ENCODE data around the gene CACNA1D. TPM values are rescaled to one million over a fixed set of nuclear protein-coding genes. Genes with fewer than 3 reads are reported as not detected.

Gene CACNA1D
- total and polyA plus RNA-seq, 2 donors (not counting 3 experiments of a cell fraction or from before 2014, with no cell fraction given) = 0.06 TPM; not detected in 1

DNA sequence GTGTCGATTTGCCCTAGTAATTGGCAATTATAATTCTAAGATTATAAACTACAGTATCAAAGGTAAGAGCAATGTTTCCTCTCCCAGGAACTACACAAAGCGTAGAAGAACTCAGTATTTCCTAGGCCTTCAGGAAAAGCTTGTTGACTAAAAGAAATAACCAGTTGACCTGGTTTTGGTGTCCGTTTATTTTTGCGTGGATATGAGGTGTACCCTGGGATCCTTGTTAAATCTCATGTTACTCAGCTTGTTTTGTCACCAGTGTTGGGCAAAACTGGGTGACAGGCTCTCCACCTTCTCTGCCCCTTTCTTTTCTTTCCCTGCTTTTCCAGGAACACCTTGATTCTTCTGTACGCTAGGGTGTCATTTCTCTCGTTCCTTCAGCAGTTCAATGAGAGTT, 97.2 kb downstream of the CACNA1D start:
- peaks cover 0 to 2% of the 10 kb centered on the region in 2 experiments for H3K27me3 ChIP-seq (ENCODE audit: control insufficient read depth in 2 of 2, insufficient read depth in 2 of 2, low read length in 2 of 2)
- ChIA-PET CTCF (interaction anchor here (1.0 kb wide), 1 partner anchor 8 kb away, joined by 4 read pairs; no protein-coding TSS in a partner anchor), POLR2A (no interaction called here)
- H3K9ac ChIP-seq (replicated peaks; ENCODE audit: extremely low read depth, insufficient read depth, low read length) = no peak overlapping the region
- intact Hi-C loops (cut with micrococcal nuclease) (no loop called here), dilution Hi-C loops (cut with MboI; ENCODE audit: extremely low pct_ligation_motif_present, low sequenced_read_pairs) (no loop called here)
- FAIRE-seq = no peak
- H3K27ac ChIP-seq (ENCODE audit: insufficient read depth, low read depth, low read length) = no peak overlapping the region
- H3K4me1 ChIP-seq (ENCODE audit: control insufficient read depth, extremely low read depth, insufficient read depth, low read length) = no peaks in the 10 kb centered on the region
- H4K20me1 ChIP-seq (replicated peaks; ENCODE audit: control insufficient read depth, extremely low read depth, insufficient read depth, low read length) = no peaks in the 10 kb centered on the region
- no peak overlapping the region for H2AFZ ChIP-seq (ENCODE audit: low read depth, low read length)
- no peaks in the 10 kb centered on the region for H3K36me3 ChIP-seq (ENCODE audit: control insufficient read depth in 2 of 2, extremely low read depth in 1 of 2, insufficient read depth in 2 of 2, low read length in 2 of 2)
- TF ChIP-seq POLR2AphosphoS5 (IDR thresholded peaks at IDR 0.05; ENCODE audit: insufficient read depth, low read depth, low read length) = no peak
- no peak for TF ChIP-seq POLR2A (IDR thresholded peaks at IDR 0.05; ENCODE audit: low read depth, low read length)
- TF ChIP-seq, protein P1, sequence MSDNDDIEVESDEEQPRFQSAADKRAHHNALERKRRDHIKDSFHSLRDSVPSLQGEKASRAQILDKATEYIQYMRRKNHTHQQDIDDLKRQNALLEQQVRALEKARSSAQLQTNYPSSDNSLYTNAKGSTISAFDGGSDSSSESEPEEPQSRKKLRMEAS (IDR thresholded peaks at IDR 0.05; ENCODE audit: insufficient read depth, insufficient read length) = no peak
- TF ChIP-seq FOS (IDR thresholded peaks at IDR 0.05; ENCODE audit: borderline replicate concordance, insufficient read depth, low read length) = no peak
- TF ChIP-seq EZH2 (IDR thresholded peaks at IDR 0.05; ENCODE audit: borderline replicate concordance, low read depth, low read length, severe bottlenecking) = no peak
- TF ChIP-seq, protein P2, sequence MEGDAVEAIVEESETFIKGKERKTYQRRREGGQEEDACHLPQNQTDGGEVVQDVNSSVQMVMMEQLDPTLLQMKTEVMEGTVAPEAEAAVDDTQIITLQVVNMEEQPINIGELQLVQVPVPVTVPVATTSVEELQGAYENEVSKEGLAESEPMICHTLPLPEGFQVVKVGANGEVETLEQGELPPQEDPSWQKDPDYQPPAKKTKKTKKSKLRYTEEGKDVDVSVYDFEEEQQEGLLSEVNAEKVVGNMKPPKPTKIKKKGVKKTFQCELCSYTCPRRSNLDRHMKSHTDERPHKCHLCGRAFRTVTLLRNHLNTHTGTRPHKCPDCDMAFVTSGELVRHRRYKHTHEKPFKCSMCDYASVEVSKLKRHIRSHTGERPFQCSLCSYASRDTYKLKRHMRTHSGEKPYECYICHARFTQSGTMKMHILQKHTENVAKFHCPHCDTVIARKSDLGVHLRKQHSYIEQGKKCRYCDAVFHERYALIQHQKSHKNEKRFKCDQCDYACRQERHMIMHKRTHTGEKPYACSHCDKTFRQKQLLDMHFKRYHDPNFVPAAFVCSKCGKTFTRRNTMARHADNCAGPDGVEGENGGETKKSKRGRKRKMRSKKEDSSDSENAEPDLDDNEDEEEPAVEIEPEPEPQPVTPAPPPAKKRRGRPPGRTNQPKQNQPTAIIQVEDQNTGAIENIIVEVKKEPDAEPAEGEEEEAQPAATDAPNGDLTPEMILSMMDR (IDR thresholded peaks at IDR 0.05; ENCODE audit: extremely low read depth in 1 of 2, insufficient read depth in 1 of 2, low read depth in 1 of 2, low read length in 2 of 2) = no peak
- no peak for TF ChIP-seq MYC (IDR thresholded peaks at IDR 0.05; ENCODE audit: low read depth, low read length)
- TF ChIP-seq JUN (IDR thresholded peaks at IDR 0.05; ENCODE audit: borderline replicate concordance, insufficient read depth, insufficient read length, low read depth) = no peak
- no peak for TF ChIP-seq GATA2 (IDR thresholded peaks at IDR 0.05; ENCODE audit: insufficient read depth, insufficient read length, low read depth, low read length)
- no peaks in the 10 kb centered on the region for H3K9me1 ChIP-seq (replicated peaks; ENCODE audit: control insufficient read depth, extremely low read depth, insufficient read depth, low read length)
- no peak for DNase-seq (ENCODE audit: low read depth, low spot score)
- H3K4me2 ChIP-seq (ENCODE audit: insufficient read depth, low read length) = no peak overlapping the region
- H3K79me2 ChIP-seq (ENCODE audit: control insufficient read depth, insufficient read depth, low read length) = no peaks in the 10 kb centered on the region
- H3K9me3 ChIP-seq (replicated peaks; ENCODE audit: control insufficient read depth, insufficient read depth, low read length) = no peaks in the 10 kb centered on the region
- H3K4me3 ChIP-seq (replicated peaks in 1 of 3; ENCODE audit: insufficient read depth in 1 of 3, low read depth in 1 of 3, low read length in 3 of 3) = no peak overlapping the region
- no TSS peak for BruUV-seq (replicated peaks)
